ENCODE results near the gene EIF4ENIF1.
"Not testable (repeated sequence)": the region's sequence is repeated elsewhere in the genome, so short reads cannot be mapped to it uniquely, and the experiment has no call there.

Gene EIF4ENIF1

DNA sequence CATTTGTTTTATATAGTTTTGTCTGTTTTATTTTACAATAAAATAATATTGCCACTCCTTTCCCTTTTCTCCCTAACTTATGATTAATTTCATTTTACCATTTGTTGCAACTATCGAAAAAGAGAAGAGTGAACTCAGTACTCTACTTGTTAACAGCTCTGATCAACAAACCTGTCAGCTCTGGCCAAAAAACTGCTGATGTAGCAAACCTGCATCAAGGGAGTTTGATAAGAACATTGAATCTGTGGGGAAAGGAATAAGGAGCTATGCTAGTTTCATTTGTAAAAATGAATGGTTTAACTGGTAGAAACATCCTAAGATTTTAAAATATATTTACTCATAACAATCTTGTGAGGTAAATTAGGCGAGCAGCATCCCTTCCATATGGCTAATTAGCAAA lies 42.9 kb downstream of the EIF4ENIF1 start:
- H3K27me3 Mint-ChIP-seq: no peaks in the 10 kb centered on the region
- peaks cover 22% of the 10 kb centered on the region for H3K36me3 Mint-ChIP-seq (ENCODE audit: insufficient read depth)
- no peaks in the 10 kb centered on the region for H3K4me1 Mint-ChIP-seq (ENCODE audit: low read depth in 2 of 2)
- ATAC-seq (replicated peaks) (no peak), DNase-seq (no peak)
- H3K9me3 Mint-ChIP-seq: no peaks in the 10 kb centered on the region
- peak overlapping the region in 1 of 2 donors; percentile 62 for H3K27ac Mint-ChIP-seq
- no peak overlapping the region for H3K4me3 Mint-ChIP-seq

DNA sequence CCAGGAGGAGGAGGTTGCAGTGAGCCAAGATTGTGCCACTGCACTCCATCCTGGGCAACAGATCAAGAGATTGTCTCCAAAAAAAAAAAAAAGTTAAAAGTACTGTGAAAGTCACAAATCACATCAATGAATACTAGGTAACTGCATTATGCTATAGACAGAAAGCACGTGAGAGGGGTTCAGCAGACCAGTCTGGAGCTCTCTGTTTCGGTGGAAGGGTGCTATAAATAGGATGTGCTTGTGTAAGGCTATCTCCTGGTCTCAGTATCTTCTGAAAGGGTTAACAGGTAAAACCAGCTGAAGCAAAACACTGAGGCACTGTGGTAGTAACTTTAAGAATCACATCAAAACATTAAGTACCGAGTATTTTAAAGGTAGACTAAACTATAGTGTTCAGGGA lies 43.4 kb downstream of the EIF4ENIF1 start:
- Mint-ChIP-seq H3K4me1 (ENCODE audit: low read depth in 2 of 2) (no peaks in the 10 kb centered on the region), H3K27ac (peak overlapping the region in 1 of 2 donors; percentile 62), H3K4me3 (no peak overlapping the region), H3K36me3 (ENCODE audit: insufficient read depth) (peaks cover 25% of the 10 kb centered on the region), H3K27me3 (no peaks in the 10 kb centered on the region), H3K9me3 (no peaks in the 10 kb centered on the region)
- ATAC-seq (replicated peaks) (no peak), DNase-seq (no peak)

DNA sequence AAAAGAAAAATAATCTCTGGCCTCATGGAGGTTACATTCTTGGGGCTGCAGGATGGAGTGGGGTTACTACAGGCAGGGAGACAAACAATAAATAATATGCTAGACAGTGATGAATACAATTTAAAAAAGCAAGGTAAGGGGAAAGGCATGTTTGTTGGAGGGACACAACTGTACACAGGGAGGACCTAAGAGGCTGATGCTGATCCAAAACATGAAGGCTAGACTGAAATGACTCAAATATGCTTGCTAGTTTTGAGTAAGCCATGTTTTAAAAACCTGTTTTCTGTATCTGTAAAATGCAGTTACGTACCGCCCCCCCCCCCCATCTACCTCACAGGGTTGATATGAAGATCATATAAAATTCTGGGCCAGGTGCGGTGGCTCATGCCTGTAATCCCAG lies 44.0 kb downstream of the EIF4ENIF1 start:
- ATAC-seq (replicated peaks) (no peak), DNase-seq (no peak)
- H3K27ac Mint-ChIP-seq: no peak overlapping the region
- peaks cover 30% of the 10 kb centered on the region for H3K36me3 Mint-ChIP-seq (ENCODE audit: insufficient read depth)
- H3K27me3 Mint-ChIP-seq: no peaks in the 10 kb centered on the region
- no peak overlapping the region for H3K4me3 Mint-ChIP-seq
- H3K9me3 Mint-ChIP-seq: no peaks in the 10 kb centered on the region
- H3K4me1 Mint-ChIP-seq (ENCODE audit: low read depth in 2 of 2): no peaks in the 10 kb centered on the region

DNA sequence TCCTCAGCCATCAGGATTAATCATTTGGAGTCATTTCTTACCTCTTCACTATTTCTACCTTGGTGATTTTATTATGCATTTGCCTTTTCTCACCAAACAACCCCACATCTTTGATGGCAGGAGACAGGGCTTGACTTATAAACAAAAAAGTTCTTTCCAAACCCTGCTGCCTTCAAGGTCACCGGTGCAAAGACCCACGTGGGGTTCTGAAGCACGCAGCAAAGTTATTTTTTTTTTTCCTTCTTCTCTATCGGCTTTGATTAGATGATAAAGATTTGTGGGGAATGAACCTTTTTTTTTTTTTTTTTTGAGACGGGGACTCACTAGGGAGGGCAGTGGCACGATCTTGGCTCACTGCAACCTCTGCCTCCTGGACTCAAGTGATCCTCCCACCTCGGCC lies 46.1 kb downstream of the EIF4ENIF1 start:
- Mint-ChIP-seq H3K36me3 (ENCODE audit: insufficient read depth) (peaks cover 41% of the 10 kb centered on the region), H3K27ac (peak overlapping the region in 1 of 2 donors; percentile 0), H3K9me3 (no peaks in the 10 kb centered on the region), H3K4me3 (no peak overlapping the region), H3K27me3 (no peaks in the 10 kb centered on the region), H3K4me1 (ENCODE audit: low read depth in 2 of 2) (no peaks in the 10 kb centered on the region)
- no peak for ATAC-seq (replicated peaks)
- DNase-seq: no peak

DNA sequence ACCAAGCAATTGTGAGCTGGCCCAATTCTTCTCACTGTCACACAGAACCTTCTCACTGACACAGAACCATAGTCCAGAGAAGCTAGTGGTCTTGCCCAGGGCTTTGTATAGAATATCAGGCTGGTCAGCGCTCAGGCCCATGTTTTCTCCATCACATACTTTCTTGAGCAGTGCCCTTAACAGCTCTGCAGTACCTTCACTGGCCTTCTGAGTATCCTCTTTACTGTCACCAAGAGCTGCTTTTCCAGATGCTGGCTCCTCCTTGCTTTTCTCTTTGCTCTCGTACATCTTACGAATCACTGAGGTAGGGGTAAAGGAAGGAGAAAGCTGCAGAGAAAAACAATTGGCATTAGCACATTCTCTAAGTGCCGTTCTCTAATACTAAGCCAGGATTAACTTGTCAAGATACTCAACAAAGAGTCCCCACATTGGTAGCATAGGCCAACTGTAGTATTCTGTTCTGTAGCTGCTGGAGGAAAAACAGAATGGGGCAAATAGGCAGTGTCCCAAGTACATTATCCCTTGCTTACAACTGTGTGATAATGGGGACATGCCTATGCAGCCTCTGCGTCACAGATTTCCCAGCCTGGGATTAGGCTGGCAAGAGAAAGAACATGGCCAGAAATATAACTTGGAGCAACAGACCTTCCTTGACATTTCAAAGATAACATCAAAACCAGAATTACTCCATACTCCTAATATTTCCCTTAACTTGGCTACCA lies 46.7 kb downstream of the EIF4ENIF1 start:
- Mint-ChIP-seq H3K27ac (peak overlapping the region in 1 of 2 donors; percentile 0), H3K36me3 (ENCODE audit: insufficient read depth) (peaks cover 43% of the 10 kb centered on the region), H3K27me3 (no peaks in the 10 kb centered on the region), H3K4me3 (no peak overlapping the region), H3K4me1 (ENCODE audit: low read depth in 2 of 2) (no peaks in the 10 kb centered on the region), H3K9me3 (no peaks in the 10 kb centered on the region)
- ATAC-seq (replicated peaks) (no peak), DNase-seq (no peak)

DNA sequence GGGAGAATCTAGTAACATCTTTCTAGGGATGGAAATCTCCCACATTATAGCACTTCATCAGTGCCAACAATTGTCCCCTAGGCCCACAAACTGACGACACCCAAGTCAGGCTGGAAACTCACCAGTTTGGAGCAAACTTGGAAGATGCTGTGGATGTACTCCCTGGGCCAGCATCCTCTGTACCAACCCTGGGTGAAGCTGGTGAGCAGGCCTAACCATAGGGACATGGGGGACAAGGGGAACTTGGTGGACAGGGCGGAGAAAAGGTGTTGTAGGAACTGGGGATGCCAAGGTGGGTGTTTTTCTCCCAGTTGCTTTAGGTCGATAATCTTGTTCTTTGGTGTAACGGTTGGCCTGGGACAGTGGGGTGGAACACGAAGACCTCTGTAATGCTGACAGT lies 48.0 kb downstream of the EIF4ENIF1 start:
- H3K4me3 Mint-ChIP-seq: no peak overlapping the region
- no peak for ATAC-seq (replicated peaks)
- H3K4me1 Mint-ChIP-seq (ENCODE audit: low read depth in 2 of 2): peaks cover 0 to 3% of the 10 kb centered on the region in 2 donors
- no peaks in the 10 kb centered on the region for H3K9me3 Mint-ChIP-seq
- no peaks in the 10 kb centered on the region for H3K27me3 Mint-ChIP-seq
- peaks cover 47% of the 10 kb centered on the region for H3K36me3 Mint-ChIP-seq (ENCODE audit: insufficient read depth)
- no peak for DNase-seq
- H3K27ac Mint-ChIP-seq: peak overlapping the region; percentile 19 to 32

DNA sequence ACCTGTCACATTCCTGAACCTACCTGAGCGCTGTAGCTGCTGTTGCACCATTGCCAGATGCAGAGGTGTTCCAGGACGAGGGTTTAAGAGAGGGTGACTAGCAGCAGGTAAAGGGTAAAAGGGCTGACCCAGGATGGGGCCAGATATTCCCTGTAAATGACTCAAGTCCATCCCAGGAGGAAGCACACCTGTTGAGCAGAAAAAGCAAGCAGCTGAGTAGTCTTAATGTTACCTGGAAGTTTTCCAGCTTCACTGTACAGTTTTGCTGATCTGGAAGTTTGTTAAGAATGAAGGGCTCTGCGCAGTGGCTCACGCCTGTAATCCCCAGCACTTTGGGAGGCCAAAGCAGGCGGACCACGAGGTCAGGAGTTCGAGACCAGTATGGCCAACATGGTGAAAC lies 49.0 kb downstream of the EIF4ENIF1 start:
- H3K27me3 Mint-ChIP-seq: no peaks in the 10 kb centered on the region
- H3K4me1 Mint-ChIP-seq (ENCODE audit: low read depth in 2 of 2): peaks cover 0 to 3% of the 10 kb centered on the region in 2 donors
- H3K27ac Mint-ChIP-seq: peak overlapping the region in 1 of 2 donors; percentile 59
- DNase-seq (no peak), ATAC-seq (replicated peaks) (no peak)
- no peaks in the 10 kb centered on the region for H3K9me3 Mint-ChIP-seq
- peaks cover 50% of the 10 kb centered on the region for H3K36me3 Mint-ChIP-seq (ENCODE audit: insufficient read depth)
- H3K4me3 Mint-ChIP-seq: no peak overlapping the region

DNA sequence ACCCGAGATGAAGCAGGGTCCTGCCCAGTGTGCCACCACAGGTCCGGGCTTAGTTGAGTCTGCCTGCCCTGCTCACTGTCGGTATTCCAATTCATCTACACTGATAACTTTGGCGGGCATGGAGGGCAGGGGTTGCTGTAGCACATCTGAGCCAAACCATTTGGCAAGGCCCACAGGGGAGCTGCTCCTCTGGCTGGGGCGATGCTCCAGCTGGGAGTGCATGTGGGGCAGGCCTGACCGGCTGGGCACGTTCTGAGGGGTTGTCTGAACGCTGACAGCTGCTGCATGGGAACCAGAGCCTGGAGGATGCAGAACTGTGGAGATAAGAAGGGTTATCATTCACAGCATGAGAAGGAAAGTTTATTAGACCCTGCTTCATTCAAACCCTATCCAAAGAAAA lies 49.8 kb downstream of the EIF4ENIF1 start:
- ATAC-seq (replicated peaks) (no peak), DNase-seq (no peak)
- Mint-ChIP-seq H3K9me3 (no peaks in the 10 kb centered on the region), H3K27me3 (no peaks in the 10 kb centered on the region), H3K27ac (peak overlapping the region in 1 of 2 donors; percentile 35), H3K4me3 (no peak overlapping the region), H3K4me1 (ENCODE audit: low read depth in 2 of 2) (peaks cover 0 to 3% of the 10 kb centered on the region in 2 donors), H3K36me3 (ENCODE audit: insufficient read depth) (peaks cover 59% of the 10 kb centered on the region)

DNA sequence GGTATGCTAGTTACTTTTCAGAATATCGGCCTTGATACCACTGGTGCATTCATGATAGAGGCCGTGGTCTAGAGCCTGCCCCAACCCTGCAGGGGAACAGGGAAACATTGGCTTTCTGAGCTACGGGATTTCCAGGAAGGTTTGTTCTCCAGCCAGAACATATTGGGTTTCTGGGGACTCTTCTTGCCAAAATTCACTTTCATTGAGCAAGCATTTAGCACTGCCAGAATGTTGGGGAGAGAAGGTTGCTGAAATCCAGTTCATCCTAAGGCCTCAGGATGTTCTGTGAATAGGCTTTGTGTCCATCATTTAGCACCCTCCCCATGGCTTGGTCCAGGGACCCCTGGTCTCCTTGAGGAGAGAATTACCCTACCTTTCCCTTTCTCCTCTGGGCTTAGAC lies 53.5 kb downstream of the EIF4ENIF1 start:
- no peak overlapping the region for H3K27ac Mint-ChIP-seq

DNA sequence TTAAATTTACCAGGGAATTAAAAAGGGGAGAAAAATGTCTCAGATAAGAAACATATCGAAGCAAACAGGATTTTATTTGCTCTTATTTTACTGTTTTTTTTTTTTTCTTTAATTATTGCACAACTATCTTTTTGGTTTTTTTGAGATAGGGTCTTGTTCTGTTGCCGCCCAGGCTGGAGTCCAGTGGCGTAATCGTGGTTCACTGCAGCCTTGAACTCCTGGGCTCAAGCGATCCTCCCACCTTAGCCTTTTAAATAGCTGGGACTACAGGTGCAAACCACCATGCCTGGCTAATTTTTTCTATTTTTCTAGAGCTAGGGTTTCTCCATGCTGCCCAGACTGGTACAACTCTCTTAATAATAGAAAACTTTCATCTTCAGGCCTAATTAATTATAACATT lies 57.7 kb downstream of the EIF4ENIF1 start:
- H3K27me3 Mint-ChIP-seq: no peaks in the 10 kb centered on the region
- no peak for ATAC-seq (replicated peaks)
- H3K27ac Mint-ChIP-seq: peak overlapping the region in 1 of 2 donors; percentile 68
- peaks cover 91% of the 10 kb centered on the region for H3K36me3 Mint-ChIP-seq (ENCODE audit: insufficient read depth)
- H3K9me3 Mint-ChIP-seq: no peaks in the 10 kb centered on the region
- H3K4me1 Mint-ChIP-seq (ENCODE audit: low read depth in 2 of 2): peaks cover 0 to under 1% of the 10 kb centered on the region in 2 donors
- H3K4me3 Mint-ChIP-seq: no peak overlapping the region
- no peak for DNase-seq

More for the DNA sequence above, 53.5 kb downstream of the EIF4ENIF1 start:
- Mint-ChIP-seq H3K4me3 (no peak overlapping the region), H3K9me3 (no peaks in the 10 kb centered on the region), H3K4me1 (ENCODE audit: low read depth in 2 of 2) (peaks cover 0 to 3% of the 10 kb centered on the region in 2 donors), H3K27me3 (no peaks in the 10 kb centered on the region), H3K36me3 (ENCODE audit: insufficient read depth) (peaks cover 75% of the 10 kb centered on the region)
- ATAC-seq (replicated peaks) (no peak), DNase-seq (no peak)

DNA sequence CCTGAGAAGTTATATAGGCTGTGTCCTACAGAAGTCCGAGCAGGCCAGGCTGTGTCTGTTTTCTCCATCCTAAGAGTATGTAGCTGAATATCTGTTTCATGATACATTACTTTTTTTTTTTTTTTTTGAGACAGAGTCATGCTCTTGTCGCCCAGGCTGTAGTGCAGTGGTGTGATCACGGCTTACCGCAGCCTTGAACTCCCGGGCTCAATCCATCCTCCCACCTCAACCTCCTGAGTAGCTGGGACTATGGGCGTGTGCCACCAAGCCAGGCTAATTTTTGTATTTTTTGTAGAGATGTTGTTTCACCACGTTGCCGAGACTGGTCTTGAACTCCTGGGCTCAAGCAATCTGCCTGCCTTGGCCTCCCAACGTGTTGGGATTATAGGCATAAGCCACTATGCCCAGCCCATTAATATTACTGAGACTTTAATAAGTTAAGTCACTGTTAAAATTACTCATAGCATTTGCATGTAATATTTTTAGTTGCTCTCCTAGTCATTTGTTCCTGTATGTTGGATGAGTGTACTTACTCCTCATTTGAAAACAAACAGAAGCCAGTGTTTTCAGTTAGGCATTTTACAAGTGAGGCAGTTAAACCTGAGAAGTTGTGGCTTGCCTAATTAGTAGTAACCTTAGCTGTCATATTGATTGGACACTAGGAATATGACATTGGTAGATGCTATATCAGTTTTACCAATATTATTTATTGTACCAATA lies 64.2 kb downstream of the EIF4ENIF1 start:
- ATAC-seq (replicated peaks): no peak
- Mint-ChIP-seq H3K27ac (peak overlapping the region in 1 of 2 donors; percentile 60), H3K9me3 (no peaks in the 10 kb centered on the region), H3K36me3 (ENCODE audit: insufficient read depth) (peaks cover 100% of the 10 kb centered on the region), H3K27me3 (no peaks in the 10 kb centered on the region), H3K4me1 (ENCODE audit: low read depth in 2 of 2) (no peaks in the 10 kb centered on the region), H3K4me3 (no peak overlapping the region)
- DNase-seq: no peak

DNA sequence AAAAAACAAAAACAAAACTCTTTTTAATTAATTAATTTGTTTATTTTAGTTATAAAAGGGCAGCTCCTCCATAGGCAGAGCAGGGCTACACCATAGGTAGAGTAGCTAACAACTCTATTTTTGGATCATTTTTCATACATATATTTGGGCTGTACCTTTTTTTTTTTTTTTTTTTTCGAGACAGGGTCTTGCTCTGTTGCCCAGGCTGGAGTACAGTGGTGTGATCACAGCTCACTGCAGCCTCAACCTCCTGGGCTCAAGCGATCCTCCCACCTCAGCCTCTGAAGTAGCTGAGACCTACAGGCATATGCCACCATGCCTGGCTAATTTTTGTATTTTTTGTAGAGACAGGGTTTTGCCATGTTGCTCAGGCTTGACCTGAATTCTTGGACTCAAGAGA lies 87.3 kb downstream of the EIF4ENIF1 start:
- not testable (repeated sequence) for H3K27me3 Mint-ChIP-seq; H3K4me3 Mint-ChIP-seq; H3K9me3 Mint-ChIP-seq; ATAC-seq (replicated peaks); DNase-seq
- peaks cover 8 to 27% of the 10 kb centered on the region in 2 donors for H3K4me1 Mint-ChIP-seq (ENCODE audit: low read depth in 2 of 2)
- peaks cover 77% of the 10 kb centered on the region for H3K36me3 Mint-ChIP-seq (ENCODE audit: insufficient read depth)
- H3K27ac Mint-ChIP-seq: peak overlapping the region in 1 of 2 donors; percentile 54

DNA sequence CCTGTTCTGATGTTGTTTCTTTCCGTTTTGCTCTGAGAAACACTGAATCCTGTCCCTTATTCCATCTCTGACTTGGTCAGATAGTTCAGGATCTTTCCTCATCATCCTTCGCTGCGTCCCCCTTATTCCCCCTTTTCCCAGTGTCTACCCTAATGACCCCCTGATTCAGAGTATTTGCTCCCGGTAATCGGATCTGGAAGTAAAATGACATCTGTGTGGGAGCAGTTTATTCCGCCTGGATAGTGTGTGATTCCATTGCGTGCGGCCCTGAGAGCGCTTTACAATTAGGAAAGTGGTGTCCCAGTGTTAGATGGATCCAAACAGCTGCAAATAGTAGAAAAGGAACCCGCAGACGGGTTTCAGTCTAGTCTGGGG lies 89.6 kb downstream of the EIF4ENIF1 start:
- H3K9me3 Mint-ChIP-seq: no peaks in the 10 kb centered on the region
- H3K36me3 Mint-ChIP-seq (ENCODE audit: insufficient read depth): peaks cover 57% of the 10 kb centered on the region
- peaks cover 8 to 18% of the 10 kb centered on the region in 2 donors for H3K4me1 Mint-ChIP-seq (ENCODE audit: low read depth in 2 of 2)
- DNase-seq (no peak), ATAC-seq (replicated peaks) (no peak)
- peak overlapping the region; percentile 94 to 97 for H3K27ac Mint-ChIP-seq
- H3K27me3 Mint-ChIP-seq: no peaks in the 10 kb centered on the region
- H3K4me3 Mint-ChIP-seq: peak overlapping the region; percentile 84 to 97

Data from effector memory CD8-positive, alpha-beta T cell (primary cell).